ENCODE measurements around the gene RNF152. TPM values are rescaled to one million over a fixed set of nuclear protein-coding genes. Genes with fewer than 3 reads are reported as not detected.

Gene RNF152
- total RNA-seq, 6 donors from 2014 or later = 6.3 to 24.0 (median 17.9) TPM

- no peaks in the 10 kb centered on the region for H3K36me3 ChIP-seq
- H3K27me3 ChIP-seq = no peaks in the 10 kb centered on the region
- TF ChIP-seq POLR2AphosphoS5 (IDR thresholded peaks at IDR 0.05) = peak in 1 of 2 donors; percentile 10
- no peak for TF ChIP-seq EP300 (IDR thresholded peaks at IDR 0.05)
- TF ChIP-seq, protein P1, sequence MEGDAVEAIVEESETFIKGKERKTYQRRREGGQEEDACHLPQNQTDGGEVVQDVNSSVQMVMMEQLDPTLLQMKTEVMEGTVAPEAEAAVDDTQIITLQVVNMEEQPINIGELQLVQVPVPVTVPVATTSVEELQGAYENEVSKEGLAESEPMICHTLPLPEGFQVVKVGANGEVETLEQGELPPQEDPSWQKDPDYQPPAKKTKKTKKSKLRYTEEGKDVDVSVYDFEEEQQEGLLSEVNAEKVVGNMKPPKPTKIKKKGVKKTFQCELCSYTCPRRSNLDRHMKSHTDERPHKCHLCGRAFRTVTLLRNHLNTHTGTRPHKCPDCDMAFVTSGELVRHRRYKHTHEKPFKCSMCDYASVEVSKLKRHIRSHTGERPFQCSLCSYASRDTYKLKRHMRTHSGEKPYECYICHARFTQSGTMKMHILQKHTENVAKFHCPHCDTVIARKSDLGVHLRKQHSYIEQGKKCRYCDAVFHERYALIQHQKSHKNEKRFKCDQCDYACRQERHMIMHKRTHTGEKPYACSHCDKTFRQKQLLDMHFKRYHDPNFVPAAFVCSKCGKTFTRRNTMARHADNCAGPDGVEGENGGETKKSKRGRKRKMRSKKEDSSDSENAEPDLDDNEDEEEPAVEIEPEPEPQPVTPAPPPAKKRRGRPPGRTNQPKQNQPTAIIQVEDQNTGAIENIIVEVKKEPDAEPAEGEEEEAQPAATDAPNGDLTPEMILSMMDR (IDR thresholded peaks at IDR 0.05) = no peak
- no peak overlapping the region for H3K27ac ChIP-seq
- DNase-seq = no peak
- WGBS, 2 donors = 91 to 95% methylated on average over 9 of the region's 9 CpGs
- peaks cover 0 to 13% (median 6%) of the 10 kb centered on the region in 4 donors for H3K4me1 ChIP-seq
- H3K9me3 ChIP-seq = no peaks in the 10 kb centered on the region
- H3K4me3 ChIP-seq = no peak overlapping the region
- no peak for ATAC-seq (ENCODE audit: low FRiP score in 2 of 2)
Measured at GRCh38 chr18:61859113-61859512, 33.7 kb downstream of the RNF152 start.

DNA sequence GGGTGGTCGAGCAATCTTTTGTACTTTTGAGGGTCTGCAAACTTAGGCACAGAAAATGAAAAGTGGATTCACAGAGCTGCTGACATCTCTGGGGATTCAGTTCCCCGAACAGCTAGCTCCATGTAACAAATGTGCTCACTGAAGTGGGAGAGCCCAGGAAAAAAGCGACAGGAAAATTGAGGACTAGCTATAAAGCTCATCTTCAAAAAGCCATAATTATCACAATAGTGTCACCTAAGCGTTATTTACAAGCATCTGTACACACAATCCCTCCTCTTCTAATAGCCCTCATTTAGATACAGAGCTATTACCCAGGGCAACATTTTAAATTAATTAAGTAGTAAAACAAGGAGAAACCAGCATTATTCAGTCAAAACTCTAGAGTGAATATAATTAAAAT, 36.1 kb downstream of the RNF152 start:
- DNase-seq (no peak), ATAC-seq (ENCODE audit: low FRiP score in 2 of 2) (no peak)
- H3K9me3 ChIP-seq = no peaks in the 10 kb centered on the region
- H3K36me3 ChIP-seq = no peaks in the 10 kb centered on the region
- no peaks in the 10 kb centered on the region for H3K27me3 ChIP-seq
- TF ChIP-seq, protein P1 (IDR thresholded peaks at IDR 0.05) = no peak
- no peak for TF ChIP-seq POLR2A (IDR thresholded peaks at IDR 0.05)
- H3K4me3 ChIP-seq = no peak overlapping the region
- 86 to 91% methylated on average over 4 of the region's 4 CpGs for WGBS, 2 donors
- H3K27ac ChIP-seq = no peak overlapping the region
- peaks cover 0 to 18% (median 9%) of the 10 kb centered on the region in 4 donors for H3K4me1 ChIP-seq

GRCh38 chr18:61855449-61856378, 37.1 kb downstream of the RNF152 start:
- ATAC-seq (ENCODE audit: low FRiP score in 2 of 2) (no peak), DNase-seq (peak in 1 of 2 donors; percentile 50)
- H3K4me3 ChIP-seq = no peak overlapping the region
- no peaks in the 10 kb centered on the region for H3K27me3 ChIP-seq
- TF ChIP-seq POLR2A (IDR thresholded peaks at IDR 0.05) (no peak), EP300 (IDR thresholded peaks at IDR 0.05) (no peak), POLR2AphosphoS5 (IDR thresholded peaks at IDR 0.05) (no peak)
- TF ChIP-seq, protein P1 (IDR thresholded peaks at IDR 0.05) = no peak
- 82 to 90% methylated on average over 11 to 19 of the region's 19 CpGs for WGBS, 2 donors
- no peak overlapping the region for H3K27ac ChIP-seq
- H3K9me3 ChIP-seq = no peaks in the 10 kb centered on the region
- peaks cover 0 to 18% (median 9%) of the 10 kb centered on the region in 4 donors for H3K4me1 ChIP-seq
- no peaks in the 10 kb centered on the region for H3K36me3 ChIP-seq

DNA sequence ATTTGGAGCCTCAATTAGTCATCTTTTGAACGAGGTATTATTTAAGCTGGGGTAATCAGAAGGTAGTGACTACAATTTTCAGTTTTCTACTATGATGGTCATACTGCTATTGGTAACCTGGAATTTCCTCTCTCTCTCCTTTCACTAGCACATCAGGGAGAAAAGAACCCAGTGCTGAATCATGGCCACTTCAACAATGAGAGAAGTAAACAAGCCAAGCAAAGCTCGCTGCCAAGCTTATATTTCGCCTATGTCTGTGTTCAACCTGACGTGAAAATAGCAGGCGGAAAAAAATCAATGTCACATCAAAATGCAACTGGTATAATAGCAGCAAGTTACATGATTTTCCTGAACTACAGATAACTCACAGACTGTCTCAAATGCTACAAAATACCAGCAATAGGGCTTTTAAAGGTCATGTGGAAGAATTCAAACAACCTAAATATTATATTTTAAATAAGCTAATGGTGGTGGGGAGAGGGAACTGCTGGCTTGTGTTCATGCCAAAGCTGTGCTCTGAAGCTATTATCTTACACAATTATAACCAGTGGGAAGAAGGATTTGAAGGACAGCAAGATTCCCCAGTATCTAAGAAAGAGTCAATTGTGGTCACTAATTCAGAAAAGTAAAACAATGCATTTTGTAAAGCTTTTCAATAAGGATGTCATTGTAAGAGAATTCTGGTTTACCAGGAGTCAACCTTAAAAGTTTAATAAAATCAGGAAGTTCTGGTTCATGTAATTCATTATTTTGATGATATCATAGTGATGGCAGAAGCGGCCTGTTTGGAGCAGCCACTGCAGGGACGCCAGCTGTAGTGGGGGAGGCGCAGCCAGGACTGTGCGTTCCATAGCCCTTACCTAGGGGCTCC, 38.0 kb downstream of the RNF152 start:
- Histone ChIP-seq H3K9me3 (no peaks in the 10 kb centered on the region), H3K36me3 (no peaks in the 10 kb centered on the region), H3K27ac (peak overlapping the region in 1 of 4 donors; percentile 1), H3K27me3 (no peaks in the 10 kb centered on the region), H3K4me1 (peaks cover 0 to 18% (median 9%) of the 10 kb centered on the region in 4 donors), H3K4me3 (no peak overlapping the region)
- ATAC-seq (ENCODE audit: low FRiP score in 2 of 2) = no peak
- TF ChIP-seq EP300 (IDR thresholded peaks at IDR 0.05) = no peak
- TF ChIP-seq POLR2AphosphoS5 (IDR thresholded peaks at IDR 0.05) = peak in 1 of 2 donors; percentile 18
- no peak for DNase-seq
- WGBS, 2 donors = 54 to 57% methylated on average over 9 of the region's 9 CpGs

DNA sequence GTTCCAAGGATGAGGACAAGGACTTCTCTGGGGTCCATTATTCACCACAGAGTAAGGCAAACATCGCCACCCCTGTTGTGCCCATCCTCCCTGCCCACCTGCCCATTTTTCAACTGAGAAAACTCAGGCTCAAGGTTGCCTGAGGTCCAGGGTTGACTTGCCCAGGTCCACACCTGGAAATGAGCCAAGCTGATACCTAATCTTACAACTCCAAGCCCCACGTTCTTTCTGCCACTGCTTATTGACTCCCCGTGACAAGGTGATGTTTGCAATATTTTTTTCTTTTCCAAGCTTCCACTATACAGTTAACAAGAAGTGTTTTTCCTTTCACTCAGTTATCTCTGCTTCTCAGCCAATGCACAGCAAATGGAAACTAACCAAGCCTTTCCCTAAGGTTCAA, 39.0 kb downstream of the RNF152 start:
- TF ChIP-seq, protein P1 (IDR thresholded peaks at IDR 0.05) = no peak
- no peak for TF ChIP-seq POLR2A (IDR thresholded peaks at IDR 0.05)
- no peak for TF ChIP-seq POLR2AphosphoS5 (IDR thresholded peaks at IDR 0.05)
- TF ChIP-seq EP300 (IDR thresholded peaks at IDR 0.05) = no peak
- no peak for ATAC-seq (ENCODE audit: low FRiP score in 2 of 2)
- DNase-seq = no peak
- Histone ChIP-seq H3K27me3 (no peaks in the 10 kb centered on the region), H3K9me3 (no peaks in the 10 kb centered on the region), H3K4me1 (peaks cover 0 to 18% (median 9%) of the 10 kb centered on the region in 4 donors), H3K27ac (no peak overlapping the region), H3K4me3 (no peak overlapping the region), H3K36me3 (no peaks in the 10 kb centered on the region)
- 74 to 79% methylated on average over 3 of the region's 3 CpGs for WGBS, 2 donors
